Suprapubic skin (tissue), 4 donors: Measurements from ENCODE around the gene ZNF532. TPM values are rescaled to one million over a fixed set of nuclear protein-coding genes. Genes with fewer than 3 reads are reported as not detected.

Experiments used
- DNase-seq, 2 donors: peaks; one replicate each; pipeline ENCODE4 v3.0.0-alpha.2; 2019; ENCODE audit warnings: low spot score in 2 of 2
- H3K27ac ChIP-seq: fragments of 200-600 bp; sonication (generic); one replicate; pipeline ENCODE4 v1.5.1; 2019
- H3K27me3 ChIP-seq: fragments of 200-600 bp; sonication (generic); one replicate; pipeline ENCODE4 v1.5.1; 2019
- H3K36me3 ChIP-seq: fragments of 200-600 bp; sonication (generic); one replicate; pipeline ENCODE4 v1.5.1; 2019
- H3K4me1 ChIP-seq: fragments of 200-600 bp; sonication (generic); one replicate; pipeline ENCODE4 v1.5.1; 2019
- H3K4me3 ChIP-seq: fragments of 200-600 bp; sonication (generic); one replicate; pipeline ENCODE4 v1.5.1; 2019; ENCODE audit warnings: mild to moderate bottlenecking
- H3K9me3 ChIP-seq: fragments of 200-600 bp; sonication (generic); one replicate; pipeline ENCODE4 v1.5.1; 2019
- EP300 ChIP-seq: sonication (generic); formaldehyde crosslinking; IDR thresholded peaks from one replicate; pipeline ENCODE4 v1.6.1; 2017; ENCODE audit warnings: antibody characterized with exemption
- POLR2A ChIP-seq, 2 donors: fragments of 450-650 bp; IDR thresholded peaks; one replicate each; pipeline ENCODE4 v1.6.1; 2017; ENCODE audit warnings: antibody characterized with exemption in 2 of 2, mild to moderate bottlenecking in 2 of 2, moderate library complexity in 2 of 2
- POLR2AphosphoS5 ChIP-seq, 3 donors: sonication (generic); formaldehyde crosslinking; IDR thresholded peaks; one replicate each; pipeline ENCODE4 v1.6.1; 2017; ENCODE audit warnings: antibody characterized with exemption in 3 of 3
- WGBS: methylation state at CpG from one replicate; pipeline ENCODE4 v1.1.5; 2018; 5-methylcytosine and 5-hydroxymethylcytosine counted together
- total RNA-seq, 4 donors: library from RNA; depleted of rRNA; stranded (reverse); fragments of >200 nt; gene quantifications; one replicate each; pipeline ENCODE4 v1.1.0, GENCODE V29; 2016
- TF ChIP-seq, protein P1 (sequence below), 2 donors: fragments of 200-600 bp in 1 of 2; fragments of 450-650 bp in 1 of 2; sonication (generic) in 1 of 2; IDR thresholded peaks; one replicate each; pipeline ENCODE4 v1.5.1; 2016 to 2019; ENCODE audit warnings: antibody characterized with exemption in 2 of 2, mild to moderate bottlenecking in 1 of 2, moderate library complexity in 1 of 2

The ZNF532 gene
- total RNA-seq, 4 donors from 2014 or later = 31.1 to 58.5 (median 51.7) TPM

GRCh38 chr18:58937887-58938267 is 73.2 kb downstream of the ZNF532 start:
- 81% methylated on average over 3 of the region's 3 CpGs for WGBS
- Histone ChIP-seq H3K36me3 (peaks cover 18% of the 10 kb centered on the region), H3K4me1 (peaks cover 6% of the 10 kb centered on the region), H3K27ac (no peak overlapping the region), H3K27me3 (no peaks in the 10 kb centered on the region), H3K4me3 (no peak overlapping the region), H3K9me3 (no peaks in the 10 kb centered on the region)
- no peak for TF ChIP-seq EP300
- TF ChIP-seq, protein P1, sequence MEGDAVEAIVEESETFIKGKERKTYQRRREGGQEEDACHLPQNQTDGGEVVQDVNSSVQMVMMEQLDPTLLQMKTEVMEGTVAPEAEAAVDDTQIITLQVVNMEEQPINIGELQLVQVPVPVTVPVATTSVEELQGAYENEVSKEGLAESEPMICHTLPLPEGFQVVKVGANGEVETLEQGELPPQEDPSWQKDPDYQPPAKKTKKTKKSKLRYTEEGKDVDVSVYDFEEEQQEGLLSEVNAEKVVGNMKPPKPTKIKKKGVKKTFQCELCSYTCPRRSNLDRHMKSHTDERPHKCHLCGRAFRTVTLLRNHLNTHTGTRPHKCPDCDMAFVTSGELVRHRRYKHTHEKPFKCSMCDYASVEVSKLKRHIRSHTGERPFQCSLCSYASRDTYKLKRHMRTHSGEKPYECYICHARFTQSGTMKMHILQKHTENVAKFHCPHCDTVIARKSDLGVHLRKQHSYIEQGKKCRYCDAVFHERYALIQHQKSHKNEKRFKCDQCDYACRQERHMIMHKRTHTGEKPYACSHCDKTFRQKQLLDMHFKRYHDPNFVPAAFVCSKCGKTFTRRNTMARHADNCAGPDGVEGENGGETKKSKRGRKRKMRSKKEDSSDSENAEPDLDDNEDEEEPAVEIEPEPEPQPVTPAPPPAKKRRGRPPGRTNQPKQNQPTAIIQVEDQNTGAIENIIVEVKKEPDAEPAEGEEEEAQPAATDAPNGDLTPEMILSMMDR (IDR thresholded peaks at IDR 0.05) = no peak
- TF ChIP-seq POLR2AphosphoS5 (IDR thresholded peaks at IDR 0.05) = no peak
- TF ChIP-seq POLR2A (IDR thresholded peaks at IDR 0.05) = no peak
- no peak for DNase-seq

DNA sequence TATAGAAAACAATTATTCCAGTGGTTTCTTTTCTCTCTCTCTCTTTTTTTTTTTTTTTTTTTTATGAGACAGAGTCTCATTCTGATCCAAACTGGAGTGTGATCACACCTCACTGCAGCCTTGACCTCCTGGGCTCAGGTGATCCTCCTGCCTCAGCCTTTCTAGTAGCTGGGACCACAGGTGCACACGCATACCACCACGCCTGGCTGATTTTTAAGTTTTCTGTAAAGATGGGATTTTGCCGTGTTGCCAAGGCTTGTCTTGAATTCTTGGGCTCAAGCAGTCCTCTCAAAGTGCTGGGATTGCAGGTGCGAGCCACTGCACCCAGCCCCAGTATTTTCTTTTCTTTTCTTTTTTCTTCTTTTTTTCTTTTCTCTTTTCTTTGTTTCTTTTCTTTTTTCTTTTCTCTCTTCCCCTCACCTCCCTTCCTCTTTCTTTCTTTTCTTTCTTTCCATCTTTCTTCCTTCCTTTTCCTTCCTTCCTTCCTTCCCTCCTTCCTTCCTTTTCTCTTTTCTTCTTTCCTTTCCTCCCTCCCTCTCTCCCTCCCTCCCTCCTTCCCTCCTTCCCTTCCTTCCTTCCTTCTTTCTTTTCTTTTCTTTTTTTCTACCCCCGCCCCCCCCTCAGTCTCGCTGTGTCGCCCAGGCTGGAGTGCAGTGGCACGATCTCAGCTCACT is 76.9 kb downstream of the ZNF532 start:
- Histone ChIP-seq H3K27me3 (no peaks in the 10 kb centered on the region), H3K4me3 (no peak overlapping the region), H3K36me3 (peaks cover 31% of the 10 kb centered on the region), H3K27ac (no peak overlapping the region), H3K9me3 (no peaks in the 10 kb centered on the region), H3K4me1 (no peaks in the 10 kb centered on the region)
- DNase-seq = no peak
- TF ChIP-seq EP300 (no peak), POLR2AphosphoS5 (IDR thresholded peaks at IDR 0.05) (no peak), POLR2A (IDR thresholded peaks at IDR 0.05) (no peak)
- TF ChIP-seq, protein P1 (IDR thresholded peaks at IDR 0.05) = no peak
- WGBS = 96% methylated on average over 8 of the region's 8 CpGs

GRCh38 chr18:58943896-58944295 is 79.2 kb downstream of the ZNF532 start:
- H3K4me1 ChIP-seq = no peaks in the 10 kb centered on the region
- no peak for DNase-seq
- WGBS = 61% methylated on average over 3 of the region's 3 CpGs
- no peaks in the 10 kb centered on the region for H3K9me3 ChIP-seq
- no peaks in the 10 kb centered on the region for H3K27me3 ChIP-seq
- H3K27ac ChIP-seq = no peak overlapping the region
- no peak for TF ChIP-seq EP300
- TF ChIP-seq, protein P1 (IDR thresholded peaks at IDR 0.05) = no peak
- TF ChIP-seq POLR2A (IDR thresholded peaks at IDR 0.05) = no peak
- TF ChIP-seq POLR2AphosphoS5 (IDR thresholded peaks at IDR 0.05) = no peak
- peaks cover 36% of the 10 kb centered on the region for H3K36me3 ChIP-seq
- no peak overlapping the region for H3K4me3 ChIP-seq

- no peaks in the 10 kb centered on the region for H3K4me1 ChIP-seq
- H3K36me3 ChIP-seq = peaks cover 23% of the 10 kb centered on the region
- no peak overlapping the region for H3K27ac ChIP-seq
- H3K27me3 ChIP-seq = no peaks in the 10 kb centered on the region
- WGBS = 91% methylated on average over 7 of the region's 7 CpGs
- H3K4me3 ChIP-seq = no peak overlapping the region
- TF ChIP-seq POLR2AphosphoS5 (IDR thresholded peaks at IDR 0.05) = no peak
- TF ChIP-seq EP300 = no peak
- TF ChIP-seq, protein P1 (IDR thresholded peaks at IDR 0.05) = no peak
- TF ChIP-seq POLR2A (IDR thresholded peaks at IDR 0.05) = no peak
- no peaks in the 10 kb centered on the region for H3K9me3 ChIP-seq
- no peak for DNase-seq
These were observed 82.6 kb downstream of the ZNF532 start for GRCh38 chr18:58947136-58947732.

GRCh38 chr18:58949031-58949430 is 84.4 kb downstream of the ZNF532 start:
- Histone ChIP-seq H3K36me3 (peaks cover 23% of the 10 kb centered on the region), H3K27me3 (no peaks in the 10 kb centered on the region), H3K4me1 (no peaks in the 10 kb centered on the region), H3K9me3 (no peaks in the 10 kb centered on the region), H3K27ac (no peak overlapping the region), H3K4me3 (no peak overlapping the region)
- DNase-seq = no peak
- 92% methylated on average over 1 of the region's 1 CpG for WGBS
- TF ChIP-seq EP300 = no peak
- TF ChIP-seq, protein P1 (IDR thresholded peaks at IDR 0.05) = no peak
- no peak for TF ChIP-seq POLR2AphosphoS5 (IDR thresholded peaks at IDR 0.05)
- no peak for TF ChIP-seq POLR2A (IDR thresholded peaks at IDR 0.05)
